Measurements from ENCODE around the gene FBXL16.
"Not testable (repeated sequence)": the region's sequence is repeated elsewhere in the genome, so short reads cannot be mapped to it uniquely, and the experiment has no call there.

Gene FBXL16

GRCh38 chr16:743794-744500 is 38.3 kb upstream of the FBXL16 start:
- H2AFZ ChIP-seq (ENCODE audit: low read length) = no peak overlapping the region
- no peaks in the 10 kb centered on the region for H3K4me1 ChIP-seq (ENCODE audit: insufficient read depth, low read length, poor library complexity, severe bottlenecking)
- H3K4me3 ChIP-seq (ENCODE audit: low read length, poor library complexity, severe bottlenecking) = no peak overlapping the region
- H3K36me3 ChIP-seq (ENCODE audit: insufficient read depth, low read length) = no peaks in the 10 kb centered on the region
- no peaks in the 10 kb centered on the region for H3F3A ChIP-seq (ENCODE audit: low read depth)
- no peak overlapping the region for H3K9ac ChIP-seq (ENCODE audit: low read depth, low read length, poor library complexity, severe bottlenecking)
- peaks cover 7% of the 10 kb centered on the region; the same call in 1 of the 2 replicates for H3K79me2 ChIP-seq (ENCODE audit: insufficient read depth, low read length)
- no peaks in the 10 kb centered on the region for H3K9me2 ChIP-seq (replicated peaks; ENCODE audit: low read depth, low read length)
- H3K27me3 ChIP-seq (ENCODE audit: insufficient read depth, low read length, poor library complexity, severe bottlenecking) = no peaks in the 10 kb centered on the region
- no peak overlapping the region for H3K4me2 ChIP-seq (ENCODE audit: low read depth, low read length, poor library complexity, severe bottlenecking)
- TF ChIP-seq CTCF (conservative IDR thresholded peaks at IDR 0.05; ENCODE audit: low read length) = peak; percentile 41; the same call in 1 of the 2 replicates
- TF ChIP-seq EZH2phosphoT487 (IDR thresholded peaks at IDR 0.05; ENCODE audit: borderline replicate concordance) = no peak
- H4K20me1 ChIP-seq (ENCODE audit: insufficient read depth, low read length, poor library complexity, severe bottlenecking) = no peaks in the 10 kb centered on the region
- H3K9me3 ChIP-seq (ENCODE audit: insufficient read depth, low read depth, low read length) = no peaks in the 10 kb centered on the region

DNA sequence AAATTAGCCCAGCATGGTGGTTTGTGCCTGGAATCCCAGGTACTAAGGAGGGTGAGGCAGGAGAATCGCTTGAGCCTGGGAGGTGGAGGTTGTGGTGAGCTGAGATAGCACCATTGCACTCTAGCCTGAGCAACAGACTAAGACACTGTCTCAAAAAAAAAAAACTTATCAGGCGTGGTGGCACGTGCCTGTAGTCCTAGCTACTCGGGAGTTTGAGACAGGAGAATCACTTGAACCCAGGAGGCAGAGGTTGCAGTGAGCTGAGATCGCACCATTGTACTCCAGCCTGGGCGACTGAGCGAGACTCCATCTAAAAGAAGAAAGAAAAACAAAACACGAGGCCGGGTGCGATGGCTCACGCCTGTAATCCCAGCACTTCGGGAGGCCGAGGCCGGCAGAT is 37.3 kb upstream of the FBXL16 start:
- H3F3A ChIP-seq (ENCODE audit: low read depth); H3K4me3 ChIP-seq (ENCODE audit: low read length, poor library complexity, severe bottlenecking); H3K4me2 ChIP-seq (ENCODE audit: low read depth, low read length, poor library complexity, severe bottlenecking); H3K9me3 ChIP-seq (ENCODE audit: insufficient read depth, low read depth, low read length); H2AFZ ChIP-seq (ENCODE audit: low read length); H3K9ac ChIP-seq (ENCODE audit: low read depth, low read length, poor library complexity, severe bottlenecking); H4K20me1 ChIP-seq (ENCODE audit: insufficient read depth, low read length, poor library complexity, severe bottlenecking); H3K9me2 ChIP-seq (replicated peaks; ENCODE audit: low read depth, low read length); H3K36me3 ChIP-seq (ENCODE audit: insufficient read depth, low read length); H3K27me3 ChIP-seq (ENCODE audit: insufficient read depth, low read length, poor library complexity, severe bottlenecking); H3K4me1 ChIP-seq (ENCODE audit: insufficient read depth, low read length, poor library complexity, severe bottlenecking); H3K79me2 ChIP-seq (ENCODE audit: insufficient read depth, low read length): not testable (repeated sequence)

GRCh38 chr16:741986-742629 is 36.5 kb upstream of the FBXL16 start:
- Histone ChIP-seq H3K9me2 (replicated peaks; ENCODE audit: low read depth, low read length) (no peaks in the 10 kb centered on the region), H3K4me1 (ENCODE audit: insufficient read depth, low read length, poor library complexity, severe bottlenecking) (no peaks in the 10 kb centered on the region), H3K79me2 (ENCODE audit: insufficient read depth, low read length) (peaks cover 7% of the 10 kb centered on the region; the same call in 1 of the 2 replicates), H3K27me3 (ENCODE audit: insufficient read depth, low read length, poor library complexity, severe bottlenecking) (no peaks in the 10 kb centered on the region), H2AFZ (ENCODE audit: low read length) (no peak overlapping the region), H3K36me3 (ENCODE audit: insufficient read depth, low read length) (no peaks in the 10 kb centered on the region), H3K9me3 (ENCODE audit: insufficient read depth, low read depth, low read length) (no peaks in the 10 kb centered on the region), H3K4me3 (ENCODE audit: low read length, poor library complexity, severe bottlenecking) (no peak overlapping the region), H3F3A (ENCODE audit: low read depth) (no peaks in the 10 kb centered on the region), H3K4me2 (ENCODE audit: low read depth, low read length, poor library complexity, severe bottlenecking) (no peak overlapping the region), H4K20me1 (ENCODE audit: insufficient read depth, low read length, poor library complexity, severe bottlenecking) (no peaks in the 10 kb centered on the region), H3K9ac (ENCODE audit: low read depth, low read length, poor library complexity, severe bottlenecking) (no peak overlapping the region)
- no peak for TF ChIP-seq EZH2phosphoT487 (IDR thresholded peaks at IDR 0.05; ENCODE audit: borderline replicate concordance)
- TF ChIP-seq CTCF (conservative IDR thresholded peaks at IDR 0.05; ENCODE audit: low read length) = no peak

All from Loucy (cell line).